Measurements from ENCODE around the gene FBXO15.

- no peak for TF ChIP-seq CTCF (IDR thresholded peaks at IDR 0.05)
- no peak for TF ChIP-seq POLR2A (IDR thresholded peaks at IDR 0.05)
Measured at GRCh38 chr18:74148543-74149070, 973 bp upstream of the FBXO15 start.

Data from adrenal gland (tissue), 5 donors.